Measurements from ENCODE around the gene RC3H1. TPM values are rescaled to one million over a fixed set of nuclear protein-coding genes. Genes with fewer than 3 reads are reported as not detected.

Gene RC3H1
- 18.0 and 26.0 TPM in 2 replicates for total RNA-seq

GRCh38 chr1:174022080-174022975 lies at the start of gene RC3H1:
TSS of gene RC3H1 (minus strand) at chr1:174022357. CDS start at chr1:173992985, 29,372 bp downstream.

GRCh38 chr1:173917149-173917548 lies 105.0 kb downstream of the RC3H1 start, which contains the start of gene SERPINC1:
TSS of gene SERPINC1 (minus strand) at chr1:173917327. CDS start at chr1:173917259, 68 bp downstream.

Small RNA genes within 50 kb of the gene (small RNA-seq; reads per million reads assigned to genes)
- gene RNA5SP67 (0.11 reads per million), gene RNA5SP68 (0.08 reads per million)

Other genes starting within 250 kb of the RC3H1 start
- gene DARS2, start 197.7 kb downstream of the RC3H1 start, total RNA-seq = 23.5 and 35.8 TPM in 2 replicates
- 15.8 and 24.2 TPM in 2 replicates for gene CENPL, start 197.5 kb downstream of the RC3H1 start, total RNA-seq
- gene GAS5, start 154.4 kb downstream of the RC3H1 start, total RNA-seq = 351 and 372 TPM in 2 replicates
- gene ZBTB37, start 154.0 kb downstream of the RC3H1 start, total RNA-seq = 5.5 and 5.7 TPM in 2 replicates
- not detected in 2 replicates for gene SERPINC1, start 105.0 kb downstream of the RC3H1 start, total RNA-seq
- gene RABGAP1L, start 137.2 kb upstream of the RC3H1 start, total RNA-seq = 29.4 and 32.5 TPM in 2 replicates

All from subcutaneous preadipocyte (primary cell).